ENCODE measurements around the gene PARD3B. TPM values are rescaled to one million over a fixed set of nuclear protein-coding genes. Genes with fewer than 3 reads are reported as not detected.

PARD3B gene
- total and polyA plus RNA-seq, 2 of the 8 experiments (the other 6 are each of a cell fraction or from before 2014, with no cell fraction given) = 1.2 to 5.7 TPM

- no peak for DNase-seq (ENCODE audit: low read depth in 1 of 2, low spot score in 2 of 2)
- Histone ChIP-seq H3K14ac (ENCODE audit: insufficient read length) (no peak overlapping the region), H4K5ac (ENCODE audit: insufficient read length, low read depth, low read length) (no peak overlapping the region), H2BK20ac (ENCODE audit: low read length) (no peak overlapping the region), H2BK120ac (replicated peaks; ENCODE audit: low read depth, low read length) (no peak overlapping the region), H3K27ac (ENCODE audit: low read depth, low read length) (no peak overlapping the region), H2BK12ac (ENCODE audit: low read depth, low read length) (no peak overlapping the region), H3K79me1 (ENCODE audit: low read depth, low read length) (no peaks in the 10 kb centered on the region), H2AK5ac (ENCODE audit: low read depth, low read length) (no peak overlapping the region), H3K4me1 (replicated peaks in 1 of 4; ENCODE audit: control insufficient read depth in 3 of 4, insufficient read depth in 4 of 4, low read length in 3 of 4) (peaks cover 0 to 2% (median 0%) of the 10 kb centered on the region in 4 experiments; a peak in 1 of 7 replicates), H3K9me3 (ENCODE audit: insufficient read depth in 2 of 2, low read depth in 1 of 2, low read length in 1 of 2) (0 out of 4 replicates have a peak, but pooled peaks cover 0 to 3% of the 10 kb centered on the region in 2 experiments), H4K91ac (replicated peaks; ENCODE audit: insufficient read length, low read length) (no peak overlapping the region), H3K36me3 (ENCODE audit: control insufficient read depth in 2 of 4, insufficient read depth in 4 of 4, low read length in 3 of 4) (no peaks in the 10 kb centered on the region), H3K18ac (ENCODE audit: extremely low read depth, low read length) (no peak overlapping the region), H2BK15ac (ENCODE audit: low read length) (no peak overlapping the region), H3K23ac (ENCODE audit: insufficient read length) (no peak overlapping the region), H3K4me2 (ENCODE audit: insufficient read depth in 1 of 2, low read depth in 2 of 2, low read length in 2 of 2) (no peak overlapping the region), H3K23me2 (ENCODE audit: low read depth, low read length) (no peaks in the 10 kb centered on the region), H3K4ac (replicated peaks; ENCODE audit: insufficient read length, low read depth, low read length) (no peak overlapping the region), H4K20me1 (replicated peaks in 1 of 2; ENCODE audit: control insufficient read depth in 1 of 2, insufficient read depth in 2 of 2, low read length in 2 of 2) (no peaks in the 10 kb centered on the region), H2BK5ac (ENCODE audit: low read depth, low read length) (no peak overlapping the region), H3K56ac (replicated peaks; ENCODE audit: insufficient read length, low read depth, low read length) (no peak overlapping the region), H2AFZ (ENCODE audit: low read length) (no peak overlapping the region), H3K27me3 (replicated peaks in 1 of 4; ENCODE audit: control insufficient read depth in 3 of 4, extremely low read depth in 1 of 4, insufficient read depth in 3 of 4, low read length in 3 of 4) (no peaks in the 10 kb centered on the region; a peak in 1 of 7 replicates), H3K79me2 (ENCODE audit: control insufficient read depth in 1 of 2, insufficient read depth in 2 of 2, low read length in 2 of 2) (no peaks in the 10 kb centered on the region), H3K9ac (replicated peaks in 1 of 4; ENCODE audit: extremely low read depth in 1 of 4, low read depth in 3 of 4, low read length in 3 of 4) (no peak overlapping the region), H3K4me3 (ENCODE audit: extremely low read depth in 1 of 4, insufficient read depth in 2 of 4, low read depth in 3 of 4, low read length in 4 of 4) (no peak overlapping the region), H4K8ac (ENCODE audit: extremely low read depth, insufficient read depth, low read length) (no peak overlapping the region)
- ChIA-PET POLR2A (ENCODE audit: partially characterized antibody) (no interaction called here), CTCF (ENCODE audit: partially characterized antibody) (interaction anchor here (0.8 to 1.1 kb wide), 2 partner anchors 17 to 185 kb away, joined by 3 read pairs; no protein-coding TSS in a partner anchor)
- WGBS, 2 experiments (ENCODE audit: extremely low coverage in 1 of 2, insufficient coverage in 1 of 2, insufficient read length in 1 of 2, insufficient replicate concordance in 2 of 2, low coverage in 1 of 2, low lambda C conversion rate in 2 of 2, missing lambda C conversion rate in 1 of 2) = 85% methylated on average over 4 of the region's 4 CpGs; no CpG with 5 or more reads in 1 of the 2 experiments
- FAIRE-seq = no peak
- TF ChIP-seq SRF (IDR thresholded peaks at IDR 0.05; ENCODE audit: low read depth, low read length) = no peak
- no peak for TF ChIP-seq HDAC2 (IDR thresholded peaks at IDR 0.05; ENCODE audit: borderline replicate concordance in 1 of 2, low read depth in 2 of 2, low read length in 2 of 2)
These were observed 879.1 kb downstream of the PARD3B start for GRCh38 chr2:205424326-205424725.

Data from H1 (cell line).